ENCODE measurements around the gene LGALS8.
"Not testable (repeated sequence)": the region's sequence is repeated elsewhere in the genome, so short reads cannot be mapped to it uniquely, and the experiment has no call there.

LGALS8 gene

GRCh38 chr1:236484310-236484971 is 39.3 kb upstream of the LGALS8 start:
- no peak overlapping the region for H2AFZ ChIP-seq (ENCODE audit: low read length)

GRCh38 chr1:236486356-236487002 is 37.3 kb upstream of the LGALS8 start:
- H3K4me2 ChIP-seq (ENCODE audit: low read depth, low read length, poor library complexity, severe bottlenecking): no peak overlapping the region
- no peaks in the 10 kb centered on the region for H3F3A ChIP-seq (ENCODE audit: low read depth)
- no peak overlapping the region for H3K9ac ChIP-seq (ENCODE audit: low read depth, low read length, poor library complexity, severe bottlenecking)

More at GRCh38 chr1:236484310-236484971, 39.3 kb upstream of the LGALS8 start:
- Histone ChIP-seq H3K4me3 (ENCODE audit: low read length, poor library complexity, severe bottlenecking) (no peak overlapping the region), H3K4me2 (ENCODE audit: low read depth, low read length, poor library complexity, severe bottlenecking) (no peak overlapping the region), H3K79me2 (ENCODE audit: insufficient read depth, low read length) (no peaks in the 10 kb centered on the region), H3K27me3 (ENCODE audit: insufficient read depth, low read length, poor library complexity, severe bottlenecking) (no peaks in the 10 kb centered on the region), H3K9me2 (replicated peaks; ENCODE audit: low read depth, low read length) (no peaks in the 10 kb centered on the region), H4K20me1 (ENCODE audit: insufficient read depth, low read length, poor library complexity, severe bottlenecking) (no peaks in the 10 kb centered on the region), H3F3A (ENCODE audit: low read depth) (no peaks in the 10 kb centered on the region), H3K9ac (ENCODE audit: low read depth, low read length, poor library complexity, severe bottlenecking) (no peak overlapping the region), H3K4me1 (ENCODE audit: insufficient read depth, low read length, poor library complexity, severe bottlenecking) (no peaks in the 10 kb centered on the region), H3K36me3 (ENCODE audit: insufficient read depth, low read length) (no peaks in the 10 kb centered on the region), H3K9me3 (ENCODE audit: insufficient read depth, low read depth, low read length) (no peaks in the 10 kb centered on the region)
- TF ChIP-seq CTCF (conservative IDR thresholded peaks at IDR 0.05; ENCODE audit: low read length) (no peak), EZH2phosphoT487 (IDR thresholded peaks at IDR 0.05; ENCODE audit: borderline replicate concordance) (no peak)

GRCh38 chr1:236489161-236489560 is 34.6 kb upstream of the LGALS8 start:
- H3K4me2 ChIP-seq (ENCODE audit: low read depth, low read length, poor library complexity, severe bottlenecking); H3K9me2 ChIP-seq (replicated peaks; ENCODE audit: low read depth, low read length); H3K4me3 ChIP-seq (ENCODE audit: low read length, poor library complexity, severe bottlenecking); H3K79me2 ChIP-seq (ENCODE audit: insufficient read depth, low read length); H3K4me1 ChIP-seq (ENCODE audit: insufficient read depth, low read length, poor library complexity, severe bottlenecking); H3K27me3 ChIP-seq (ENCODE audit: insufficient read depth, low read length, poor library complexity, severe bottlenecking); H3K9ac ChIP-seq (ENCODE audit: low read depth, low read length, poor library complexity, severe bottlenecking); H4K20me1 ChIP-seq (ENCODE audit: insufficient read depth, low read length, poor library complexity, severe bottlenecking); H2AFZ ChIP-seq (ENCODE audit: low read length); H3K9me3 ChIP-seq (ENCODE audit: insufficient read depth, low read depth, low read length); H3F3A ChIP-seq (ENCODE audit: low read depth); H3K36me3 ChIP-seq (ENCODE audit: insufficient read depth, low read length): not testable (repeated sequence)

More at GRCh38 chr1:236486356-236487002, 37.3 kb upstream of the LGALS8 start:
- Histone ChIP-seq H3K4me1 (ENCODE audit: insufficient read depth, low read length, poor library complexity, severe bottlenecking) (no peaks in the 10 kb centered on the region), H2AFZ (ENCODE audit: low read length) (no peak overlapping the region), H4K20me1 (ENCODE audit: insufficient read depth, low read length, poor library complexity, severe bottlenecking) (no peaks in the 10 kb centered on the region), H3K9me3 (ENCODE audit: insufficient read depth, low read depth, low read length) (no peaks in the 10 kb centered on the region), H3K79me2 (ENCODE audit: insufficient read depth, low read length) (no peaks in the 10 kb centered on the region), H3K9me2 (replicated peaks; ENCODE audit: low read depth, low read length) (no peaks in the 10 kb centered on the region), H3K36me3 (ENCODE audit: insufficient read depth, low read length) (no peaks in the 10 kb centered on the region), H3K27me3 (ENCODE audit: insufficient read depth, low read length, poor library complexity, severe bottlenecking) (no peaks in the 10 kb centered on the region), H3K4me3 (ENCODE audit: low read length, poor library complexity, severe bottlenecking) (no peak overlapping the region)
- TF ChIP-seq CTCF (conservative IDR thresholded peaks at IDR 0.05; ENCODE audit: low read length): no peak
- no peak for TF ChIP-seq EZH2phosphoT487 (IDR thresholded peaks at IDR 0.05; ENCODE audit: borderline replicate concordance)

Data from Loucy (cell line).